Measurements from ENCODE around the gene TRAF3IP1. TPM values are rescaled to one million over a fixed set of nuclear protein-coding genes. Genes with fewer than 3 reads are reported as not detected.
"Not testable (repeated sequence)": the region's sequence is repeated elsewhere in the genome, so short reads cannot be mapped to it uniquely, and the experiment has no call there.

The TRAF3IP1 gene
- total RNA-seq, 4 donors from 2014 or later, result 19.9 to 38.6 (median 23.6) TPM

GRCh38 chr2:238308177-238308576 lies 12.1 kb upstream of the TRAF3IP1 start:
- WGBS, result 84% methylated on average over 2 of the region's 2 CpGs
- Histone ChIP-seq H3K27me3 (peaks cover 0 to 11% (median 0%) of the 10 kb centered on the region in 4 donors), H3K4me3 (no peak overlapping the region), H3K36me3 (no peaks in the 10 kb centered on the region), H3K9me3 (no peaks in the 10 kb centered on the region), H3K4me1 (no peaks in the 10 kb centered on the region), H3K27ac (replicated peaks in 1 of 4) (no peak overlapping the region)
- intact Hi-C loops (cut with DNase I), result no loop called here
- no peak for DNase-seq (ENCODE audit: extremely low spot score)
- TF ChIP-seq EP300 (IDR thresholded peaks at IDR 0.05) (no peak), POLR2A (IDR thresholded peaks at IDR 0.05; ENCODE audit: low read depth) (no peak), POLR2AphosphoS5 (IDR thresholded peaks at IDR 0.05) (no peak)
- TF ChIP-seq, protein P1, sequence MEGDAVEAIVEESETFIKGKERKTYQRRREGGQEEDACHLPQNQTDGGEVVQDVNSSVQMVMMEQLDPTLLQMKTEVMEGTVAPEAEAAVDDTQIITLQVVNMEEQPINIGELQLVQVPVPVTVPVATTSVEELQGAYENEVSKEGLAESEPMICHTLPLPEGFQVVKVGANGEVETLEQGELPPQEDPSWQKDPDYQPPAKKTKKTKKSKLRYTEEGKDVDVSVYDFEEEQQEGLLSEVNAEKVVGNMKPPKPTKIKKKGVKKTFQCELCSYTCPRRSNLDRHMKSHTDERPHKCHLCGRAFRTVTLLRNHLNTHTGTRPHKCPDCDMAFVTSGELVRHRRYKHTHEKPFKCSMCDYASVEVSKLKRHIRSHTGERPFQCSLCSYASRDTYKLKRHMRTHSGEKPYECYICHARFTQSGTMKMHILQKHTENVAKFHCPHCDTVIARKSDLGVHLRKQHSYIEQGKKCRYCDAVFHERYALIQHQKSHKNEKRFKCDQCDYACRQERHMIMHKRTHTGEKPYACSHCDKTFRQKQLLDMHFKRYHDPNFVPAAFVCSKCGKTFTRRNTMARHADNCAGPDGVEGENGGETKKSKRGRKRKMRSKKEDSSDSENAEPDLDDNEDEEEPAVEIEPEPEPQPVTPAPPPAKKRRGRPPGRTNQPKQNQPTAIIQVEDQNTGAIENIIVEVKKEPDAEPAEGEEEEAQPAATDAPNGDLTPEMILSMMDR (IDR thresholded peaks at IDR 0.05), result no peak

GRCh38 chr2:238310721-238311120 lies 9.6 kb upstream of the TRAF3IP1 start:
- H3K4me1 ChIP-seq; H3K9me3 ChIP-seq; DNase-seq (ENCODE audit: extremely low spot score); H3K27ac ChIP-seq (replicated peaks in 1 of 4); intact Hi-C loops (cut with DNase I); H3K4me3 ChIP-seq; H3K36me3 ChIP-seq: not testable (repeated sequence)
- WGBS, result 91% methylated on average over 14 of the region's 14 CpGs
- peaks cover 0 to 11% (median 0%) of the 10 kb centered on the region in 4 donors for H3K27me3 ChIP-seq

DNA sequence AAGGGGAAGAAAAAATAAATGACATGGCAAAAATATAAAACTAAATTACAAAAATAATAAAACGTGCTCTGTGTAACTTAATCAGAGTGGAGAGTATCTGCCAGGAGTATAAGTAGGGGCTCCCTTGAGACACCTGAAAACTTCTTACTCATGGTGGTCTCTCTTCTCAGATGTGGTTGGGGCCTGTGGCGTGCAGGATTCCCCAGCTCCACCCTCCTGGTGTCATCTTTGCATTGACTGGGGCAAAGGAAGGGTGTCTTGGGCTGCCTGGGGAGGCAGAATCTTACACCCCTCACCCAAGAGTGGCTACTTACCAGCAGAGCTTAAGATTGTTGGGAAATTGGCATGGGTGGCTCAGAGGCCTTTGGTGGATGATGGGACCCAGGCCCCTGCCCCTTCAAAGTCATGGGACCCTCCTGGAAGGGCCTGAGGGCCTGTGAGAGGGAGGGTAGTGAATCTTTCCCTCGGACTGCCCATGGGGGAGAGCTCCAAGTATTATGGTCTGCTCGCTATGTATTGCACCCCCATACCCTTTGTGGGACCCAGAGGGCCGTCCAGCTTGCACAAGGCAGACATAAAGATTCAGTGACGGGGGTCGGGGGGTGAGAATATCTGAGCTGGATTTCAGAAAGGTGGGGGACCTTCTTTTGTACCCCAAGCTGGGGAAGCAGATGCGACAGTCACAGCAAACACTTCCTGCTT lies 6.9 kb upstream of the TRAF3IP1 start:
- Histone ChIP-seq H3K27me3 (peaks cover 0 to 11% (median 0%) of the 10 kb centered on the region in 4 donors), H3K36me3 (no peaks in the 10 kb centered on the region), H3K4me1 (no peaks in the 10 kb centered on the region), H3K27ac (replicated peaks in 1 of 4) (no peak overlapping the region), H3K4me3 (no peak overlapping the region), H3K9me3 (no peaks in the 10 kb centered on the region)
- intact Hi-C loops (cut with DNase I), result no loop called here
- TF ChIP-seq POLR2A (IDR thresholded peaks at IDR 0.05; ENCODE audit: low read depth) (no peak), POLR2AphosphoS5 (IDR thresholded peaks at IDR 0.05) (no peak), EP300 (IDR thresholded peaks at IDR 0.05) (no peak)
- TF ChIP-seq, protein P1 (IDR thresholded peaks at IDR 0.05), result no peak
- no peak for DNase-seq (ENCODE audit: extremely low spot score)
- WGBS, result 89% methylated on average over 8 of the region's 8 CpGs

DNA sequence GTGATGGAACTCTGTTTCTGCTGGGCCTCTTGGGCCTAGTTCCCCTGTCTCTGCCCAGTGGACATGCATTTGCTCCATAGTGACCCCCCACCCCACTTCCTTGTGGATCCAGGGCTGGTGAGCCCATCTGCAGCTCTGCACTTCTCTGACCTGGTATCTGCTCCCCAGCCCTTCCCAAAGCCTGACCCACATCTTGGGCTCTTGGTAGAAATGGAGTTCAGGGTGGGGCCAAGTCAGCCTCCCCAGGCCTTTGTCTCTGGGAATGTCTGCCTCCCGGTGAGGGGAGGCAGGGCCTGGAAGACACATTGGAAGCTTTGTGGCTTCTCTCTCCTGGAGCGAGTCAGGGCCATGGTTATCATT lies 6.3 kb upstream of the TRAF3IP1 start:
- 81% methylated on average over 2 of the region's 2 CpGs for WGBS
- Histone ChIP-seq H3K4me1 (peaks cover 0 to 1% (median 0%) of the 10 kb centered on the region in 4 donors), H3K9me3 (no peaks in the 10 kb centered on the region), H3K4me3 (no peak overlapping the region), H3K36me3 (no peaks in the 10 kb centered on the region), H3K27ac (replicated peaks in 1 of 4) (no peak overlapping the region), H3K27me3 (peaks cover 0 to 11% (median 0%) of the 10 kb centered on the region in 4 donors)
- no peak for DNase-seq (ENCODE audit: extremely low spot score)
- TF ChIP-seq EP300 (IDR thresholded peaks at IDR 0.05), result no peak
- TF ChIP-seq POLR2A (IDR thresholded peaks at IDR 0.05; ENCODE audit: low read depth), result no peak
- intact Hi-C loops (cut with DNase I), result no loop called here

DNA sequence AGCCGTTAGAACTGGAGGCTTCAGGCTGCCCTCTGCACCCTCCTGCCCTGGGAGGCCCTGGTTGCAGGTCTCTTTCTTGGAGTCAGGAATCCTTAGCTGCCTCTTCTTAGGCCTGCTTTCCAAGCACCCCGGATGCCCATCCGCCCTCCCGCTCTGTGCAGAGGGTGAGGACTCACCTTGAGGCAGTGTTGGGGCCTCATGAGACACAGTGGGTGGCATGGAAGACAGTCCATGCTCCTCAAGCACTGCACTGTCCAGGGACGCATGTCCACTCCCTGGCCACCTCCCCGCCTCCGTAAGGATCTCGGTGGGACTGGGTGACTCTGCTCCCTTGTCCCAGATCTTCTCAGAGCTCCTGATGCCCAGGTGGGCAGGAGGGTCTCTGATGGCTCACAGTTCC lies 5.7 kb upstream of the TRAF3IP1 start:
- Histone ChIP-seq H3K4me1 (peaks cover 3 to 7% (median 4%) of the 10 kb centered on the region in 4 donors), H3K36me3 (no peaks in the 10 kb centered on the region), H3K27me3 (peaks cover 0 to 11% (median 0%) of the 10 kb centered on the region in 4 donors), H3K9me3 (no peaks in the 10 kb centered on the region), H3K4me3 (no peak overlapping the region), H3K27ac (replicated peaks in 1 of 4) (no peak overlapping the region)
- no peak for DNase-seq (ENCODE audit: extremely low spot score)
- intact Hi-C loops (cut with DNase I), result no loop called here
- WGBS, result 96% methylated on average over 8 of the region's 8 CpGs
- TF ChIP-seq, protein P1 (IDR thresholded peaks at IDR 0.05), result no peak
- TF ChIP-seq POLR2A (IDR thresholded peaks at IDR 0.05; ENCODE audit: low read depth), result no peak
- TF ChIP-seq POLR2AphosphoS5 (IDR thresholded peaks at IDR 0.05), result no peak
- no peak for TF ChIP-seq EP300 (IDR thresholded peaks at IDR 0.05)
